ENCODE measurements around the gene EXOSC2.

GRCh38 chr9:130698514-130698913 lies 4.9 kb downstream of the EXOSC2 start:
- TF ChIP-seq POU5F1 (IDR thresholded peaks at IDR 0.05; ENCODE audit: low read depth, low read length) (no peak), SIN3A (conservative IDR thresholded peaks at IDR 0.05 in 1 of 2, IDR thresholded peaks at IDR 0.05 in 1 of 2; ENCODE audit: low read depth in 1 of 2, low read length in 2 of 2) (no peak), CTCF (IDR thresholded peaks at IDR 0.05; ENCODE audit: control extremely low read depth in 1 of 3, insufficient read depth in 1 of 3, low read depth in 1 of 3, low read length in 3 of 3) (no peak), EGR1 (IDR thresholded peaks at IDR 0.05; ENCODE audit: borderline replicate concordance, low read depth, low read length) (no peak), POLR2A (IDR thresholded peaks at IDR 0.05; ENCODE audit: control extremely low read depth in 1 of 2, low read depth in 2 of 2, low read length in 2 of 2) (no peak), KDM1A (IDR thresholded peaks at IDR 0.05; ENCODE audit: borderline replicate concordance, low read length) (no peak), POLR2AphosphoS5 (IDR thresholded peaks at IDR 0.05; ENCODE audit: low read depth, low read length) (no peak), CHD2 (IDR thresholded peaks at IDR 0.05; ENCODE audit: low read length) (no peak), JUND (IDR thresholded peaks at IDR 0.05; ENCODE audit: low read length) (no peak), ZNF274 (IDR thresholded peaks at IDR 0.05; ENCODE audit: borderline replicate concordance, extremely low read depth, low read length) (no peak), ATF3 (IDR thresholded peaks at IDR 0.05; ENCODE audit: insufficient read depth, low read depth, low read length) (no peak), JUN (IDR thresholded peaks at IDR 0.05; ENCODE audit: low read depth, low read length) (no peak), EZH2 (IDR thresholded peaks at IDR 0.05; ENCODE audit: low read depth, low read length, severe bottlenecking) (no peak)

Data from H1 (cell line).